HG03558 (cell line): ENCODE data around the gene SEC14L6.
"Not testable (repeated sequence)": the region's sequence is repeated elsewhere in the genome, so short reads cannot be mapped to it uniquely, and the experiment has no call there.

Source experiments
- ATAC-seq: cut with Tn5 transposase; IDR thresholded peaks from one replicate; pipeline ENCODE4 v1.9.1; 2021; ENCODE audit warnings: moderate number of reproducible peaks; ENCODE audit not compliant: unreplicated experiment; ENCODE audit errors: extremely low read depth

SEC14L6 gene

GRCh38 chr22:30546616-30547015 is at the start of gene SEC14L6:
Gene SEC14L6, minus strand, starts transcription at chr22:30546741. Its CDS starts 59 bp downstream, at chr22:30546682.
- ATAC-seq: no peak

- ATAC-seq: no peak
Measured at GRCh38 chr22:30596199-30596598, 49.7 kb upstream of the SEC14L6 start.

DNA sequence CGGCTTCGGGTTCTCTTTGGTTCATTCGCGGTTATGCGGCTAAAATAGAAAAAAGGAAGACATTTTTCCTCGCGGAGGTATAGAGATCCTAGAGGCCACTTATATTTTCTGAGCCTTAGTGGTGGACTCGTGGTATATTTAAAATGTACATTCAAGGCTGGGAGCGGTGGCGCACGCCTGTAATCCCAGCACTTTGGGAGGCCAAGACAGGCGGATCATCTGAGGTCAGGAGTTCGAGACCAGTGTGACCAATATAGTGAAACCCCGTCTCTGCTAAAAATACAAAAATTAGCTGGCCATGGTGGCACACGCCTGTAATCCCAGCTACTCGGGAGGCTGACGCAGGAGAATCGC is 45.8 kb upstream of the SEC14L6 start:
- not testable (repeated sequence) for ATAC-seq

GRCh38 chr22:30591588-30592359 is 45.2 kb upstream of the SEC14L6 start, which contains the start of gene PES1:
Gene PES1, minus strand, starts transcription at chr22:30591910. Its CDS starts 77 bp downstream, at chr22:30591833.
- peak; percentile 89 for ATAC-seq

DNA sequence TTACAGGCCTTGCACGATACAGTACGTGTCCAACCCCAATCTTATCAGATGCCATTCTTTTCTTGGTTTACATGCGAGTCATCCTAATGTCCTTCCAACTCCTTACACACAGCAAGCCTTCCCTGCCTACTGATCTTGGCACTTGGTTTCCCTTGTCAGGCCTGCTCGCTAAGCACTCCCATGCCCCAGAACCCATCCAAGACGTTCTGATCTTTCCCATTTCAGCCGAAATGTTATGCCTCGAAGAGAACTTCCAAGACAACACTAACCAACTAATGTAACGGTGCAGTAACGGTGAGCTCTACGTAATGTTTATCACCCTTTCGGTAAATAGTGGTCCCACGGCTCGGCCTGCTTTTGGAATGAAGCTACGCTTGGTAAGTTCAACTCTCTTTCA is 44.6 kb upstream of the SEC14L6 start:
- ATAC-seq: no peak

DNA sequence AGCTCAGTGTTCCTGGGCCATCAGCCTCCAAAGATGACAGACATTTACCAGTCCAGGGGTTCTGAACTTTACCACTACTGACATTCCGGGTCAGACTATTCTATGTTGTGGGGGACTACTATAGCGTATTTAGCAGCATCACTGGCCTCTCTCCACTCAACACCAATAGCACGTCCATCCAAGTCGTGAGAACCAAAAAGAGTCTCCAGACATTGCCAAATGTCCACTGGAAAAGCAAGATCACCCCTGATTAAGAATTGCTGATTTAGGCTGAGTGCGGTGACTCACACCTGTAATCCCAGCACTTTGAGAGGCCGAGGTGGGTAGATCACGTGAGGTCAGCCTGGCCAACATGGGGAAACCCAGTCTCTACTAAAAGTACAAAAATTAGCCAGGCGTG is 39.9 kb upstream of the SEC14L6 start:
- no peak for ATAC-seq

DNA sequence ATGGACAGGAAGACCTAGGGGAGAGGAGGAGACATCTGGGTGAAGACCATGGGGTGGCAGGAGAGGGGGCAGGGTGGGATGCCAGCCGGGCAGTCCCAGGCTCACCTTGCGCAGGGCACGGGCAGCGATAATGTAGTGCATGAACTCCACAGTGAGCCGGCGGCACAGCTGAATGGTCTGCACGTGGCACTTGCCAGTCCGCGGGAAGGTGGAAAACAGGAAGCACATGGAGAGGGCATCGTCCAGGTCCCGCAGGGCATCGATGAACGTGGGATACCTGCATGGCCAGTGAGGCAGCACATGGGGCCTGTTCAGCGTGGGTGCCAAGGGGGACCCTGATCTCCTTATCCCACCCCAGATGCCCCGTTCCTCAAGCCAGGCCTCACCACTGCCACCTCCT is 37.9 kb upstream of the SEC14L6 start:
- ATAC-seq: no peak

GRCh38 chr22:30582788-30583545 is 36.4 kb upstream of the SEC14L6 start:
- ATAC-seq: no peak

- no peak for ATAC-seq
Measured at GRCh38 chr22:30582051-30582450, 35.5 kb upstream of the SEC14L6 start.

DNA sequence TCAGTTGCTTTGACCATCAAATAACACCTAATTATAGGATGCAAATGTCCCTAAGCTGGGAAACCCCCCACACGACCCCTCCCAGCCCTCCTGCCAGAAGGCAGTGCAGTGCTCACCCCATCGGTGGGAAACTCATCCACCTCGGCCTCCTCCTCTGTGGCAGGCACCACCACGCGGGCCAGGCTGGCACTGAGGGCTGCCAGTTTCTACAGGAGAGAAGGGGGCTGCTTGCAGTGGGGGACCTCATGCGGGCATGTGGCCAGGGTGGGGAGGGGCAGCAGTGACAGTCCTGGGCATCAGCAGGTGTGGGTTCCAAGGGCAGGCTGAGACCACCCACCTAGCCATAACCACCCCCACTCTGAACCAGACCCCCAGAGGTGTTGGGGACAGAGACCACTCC is 34.4 kb upstream of the SEC14L6 start:
- ATAC-seq: no peak

GRCh38 chr22:30578481-30578880 is 31.9 kb upstream of the SEC14L6 start:
- ATAC-seq: no peak

- ATAC-seq: no peak
Measured at GRCh38 chr22:30575859-30576258, 29.3 kb upstream of the SEC14L6 start.

DNA sequence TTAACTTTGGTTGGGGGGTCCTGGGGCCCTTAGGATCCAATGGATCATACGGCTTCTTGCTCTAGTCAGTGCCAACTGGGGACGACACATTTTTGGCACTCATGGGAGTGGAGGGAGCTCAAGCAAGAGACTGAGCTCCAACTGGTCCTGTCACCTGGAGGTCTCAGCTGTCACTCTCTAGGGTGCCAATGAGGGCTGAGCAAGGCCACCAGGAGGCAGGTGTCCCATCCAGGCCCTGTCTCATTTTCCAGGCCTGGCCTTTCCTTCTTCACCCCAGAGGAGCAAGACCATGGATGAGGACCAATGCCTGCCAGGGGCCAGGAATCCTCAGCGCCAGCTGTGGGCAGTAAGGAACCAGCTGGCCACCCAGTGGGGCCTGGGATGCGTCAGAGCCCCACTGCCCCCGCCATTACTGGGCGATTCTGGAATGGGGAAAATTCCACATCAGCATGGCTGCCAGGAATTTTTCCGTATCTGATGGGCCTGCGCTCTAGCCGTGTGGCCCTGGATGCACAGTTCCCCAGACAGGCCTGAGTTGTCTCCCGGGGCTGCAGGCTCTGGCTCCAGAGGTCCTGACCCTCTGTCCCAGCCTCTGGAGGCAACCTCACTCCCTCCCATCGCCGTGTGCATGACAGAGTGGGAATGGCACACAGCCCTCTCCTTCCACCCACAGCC is 28.6 kb upstream of the SEC14L6 start:
- no peak for ATAC-seq

DNA sequence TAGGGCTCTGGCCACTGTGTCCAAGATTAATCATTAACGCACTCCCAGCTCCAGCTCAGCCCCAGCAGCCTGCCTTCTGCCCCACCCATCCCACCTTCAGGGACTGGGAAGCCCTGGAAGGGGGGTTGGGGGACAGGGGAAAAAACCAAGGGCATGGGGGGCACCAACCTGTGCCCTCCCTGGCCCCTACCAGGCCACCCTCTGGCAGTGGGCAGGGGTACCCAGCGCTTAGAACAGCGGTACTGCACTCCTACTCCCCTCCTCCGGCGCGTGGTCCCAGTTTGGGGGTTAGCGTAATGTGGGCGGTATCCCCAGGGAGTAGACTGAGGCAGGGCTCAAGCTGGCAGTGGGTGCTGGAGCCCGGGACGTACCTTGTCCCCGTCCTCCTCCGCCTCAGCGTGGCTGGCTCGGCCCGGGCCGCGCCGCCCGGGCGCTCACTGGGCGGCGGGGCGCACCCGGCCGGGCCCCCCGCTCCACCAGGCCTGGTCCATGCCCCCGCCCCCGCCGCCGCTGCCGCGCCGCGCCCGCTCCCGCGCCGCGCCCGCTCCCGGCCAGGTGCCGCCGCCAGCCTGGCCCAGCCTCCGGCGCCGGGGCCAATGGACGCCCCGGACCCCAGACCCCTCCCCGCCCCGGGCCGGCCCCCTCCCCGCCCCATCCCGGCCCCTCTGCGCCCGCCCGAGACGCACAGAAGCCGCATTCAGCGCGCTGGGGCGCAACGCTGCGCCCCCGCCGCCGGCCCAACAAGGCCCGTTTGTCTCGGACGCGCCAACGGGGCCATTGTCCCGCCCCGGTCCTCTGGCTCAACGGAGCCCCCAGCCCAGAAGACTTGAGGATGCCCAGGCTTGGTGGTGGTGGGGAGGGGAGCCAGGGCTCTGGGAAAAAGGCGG is 27.8 kb upstream of the SEC14L6 start, which contains the start of gene GAL3ST1:
GAL3ST1 (minus strand) TSS at position 571 of the 887 bp plus-strand sequence. CDS start 17,273 bp downstream, outside the sequence.
- ATAC-seq: no peak

- no peak for ATAC-seq
Measured at GRCh38 chr22:30573594-30574094, 27.1 kb upstream of the SEC14L6 start.

GRCh38 chr22:30572840-30573593 is 26.5 kb upstream of the SEC14L6 start:
- no peak for ATAC-seq

- no peak for ATAC-seq
Measured at GRCh38 chr22:30572210-30572609, 25.7 kb upstream of the SEC14L6 start.

- no peak for ATAC-seq
Measured at GRCh38 chr22:30569674-30570202, 23.2 kb upstream of the SEC14L6 start.
